Karpas-422 (cell line): ENCODE data around the gene EVI5. TPM values are rescaled to one million over a fixed set of nuclear protein-coding genes. Genes with fewer than 3 reads are reported as not detected.
A peak's percentile ranks its signal among the peaks of the same experiment; 100 is the strongest.
"Not testable (repeated sequence)": the region's sequence is repeated elsewhere in the genome, so short reads cannot be mapped to it uniquely, and the experiment has no call there.

Experiments used
- DNase-seq: peaks from one replicate; pipeline ENCODE4 v3.0.0-alpha.2; 2015
- H2AFZ ChIP-seq: fragments of 200-600 bp; sonication (generic); 2 replicates; pipeline ENCODE4 v1.6.1; 2014; ENCODE audit warnings: antibody characterized with exemption, low read length, mixed read lengths
- H3K27ac ChIP-seq: fragments of 200-600 bp; sonication (generic); 2 replicates; pipeline ENCODE4 v1.5.1; 2014; ENCODE audit warnings: mild to moderate bottlenecking, low read length, moderate library complexity
- H3K27me3 ChIP-seq: fragments of 200-600 bp; sonication (generic); 2 replicates; pipeline ENCODE4 v1.6.1; 2014; ENCODE audit warnings: low read length, mixed read lengths
- H3K36me3 ChIP-seq: fragments of 200-600 bp; sonication (generic); 2 replicates; pipeline ENCODE4 v1.6.1; 2014; ENCODE audit warnings: low read length, mixed read lengths; ENCODE audit not compliant: insufficient read depth
- H3K4me1 ChIP-seq: fragments of 200-600 bp; sonication (generic); 2 replicates; pipeline ENCODE4 v1.6.1; 2014; ENCODE audit warnings: mild to moderate bottlenecking, low read length, mixed read lengths
- H3K4me2 ChIP-seq: fragments of 200-600 bp; sonication (generic); 2 replicates; pipeline ENCODE4 v1.6.1; 2014; ENCODE audit warnings: low read length, low read depth, mild to moderate bottlenecking; ENCODE audit not compliant: poor library complexity, severe bottlenecking
- H3K4me3 ChIP-seq: fragments of 200-600 bp; sonication (generic); 2 replicates; pipeline ENCODE4 v1.5.1; 2014; ENCODE audit warnings: mild to moderate bottlenecking, antibody characterized with exemption, low read length, mixed read lengths
- H3K79me2 ChIP-seq: fragments of 200-600 bp; sonication (generic); 2 replicates; pipeline ENCODE4 v1.6.1; 2014; ENCODE audit warnings: mild to moderate bottlenecking, low read length, mixed read lengths
- H3K9ac ChIP-seq: fragments of 200-600 bp; sonication (generic); 2 replicates; pipeline ENCODE4 v1.6.0; 2014; ENCODE audit warnings: low read length
- H3K9me2 ChIP-seq: fragments of 200-600 bp; sonication (generic), shearing (Covaris generic); replicated peaks from 2 replicates; pipeline ENCODE4 v1.6.0; 2014; ENCODE audit warnings: mild to moderate bottlenecking, low read length, moderate library complexity; ENCODE audit not compliant: insufficient read depth
- H3K9me3 ChIP-seq: fragments of 300-700, 200-600 bp; sonication (generic); 2 replicates; pipeline ENCODE4 v1.6.1; 2014; ENCODE audit warnings: low read length, mixed read lengths
- H4K20me1 ChIP-seq: fragments of 200-600 bp; sonication (generic); 2 replicates; pipeline ENCODE4 v1.6.1; 2014; ENCODE audit warnings: mild to moderate bottlenecking, antibody characterized with exemption, low read length, low read depth; ENCODE audit not compliant: insufficient read depth
- total RNA-seq: library from RNA; depleted of rRNA; stranded (reverse); fragments of >200 nt; shearing (Covaris generic); gene quantifications from 2 replicates; pipeline ENCODE4 v1.2.3, GENCODE V29; 2014; ENCODE audit warnings: low replicate concordance

The EVI5 gene
- total RNA-seq, 1 experiment from 2014 or later, result 11.4 TPM

DNA sequence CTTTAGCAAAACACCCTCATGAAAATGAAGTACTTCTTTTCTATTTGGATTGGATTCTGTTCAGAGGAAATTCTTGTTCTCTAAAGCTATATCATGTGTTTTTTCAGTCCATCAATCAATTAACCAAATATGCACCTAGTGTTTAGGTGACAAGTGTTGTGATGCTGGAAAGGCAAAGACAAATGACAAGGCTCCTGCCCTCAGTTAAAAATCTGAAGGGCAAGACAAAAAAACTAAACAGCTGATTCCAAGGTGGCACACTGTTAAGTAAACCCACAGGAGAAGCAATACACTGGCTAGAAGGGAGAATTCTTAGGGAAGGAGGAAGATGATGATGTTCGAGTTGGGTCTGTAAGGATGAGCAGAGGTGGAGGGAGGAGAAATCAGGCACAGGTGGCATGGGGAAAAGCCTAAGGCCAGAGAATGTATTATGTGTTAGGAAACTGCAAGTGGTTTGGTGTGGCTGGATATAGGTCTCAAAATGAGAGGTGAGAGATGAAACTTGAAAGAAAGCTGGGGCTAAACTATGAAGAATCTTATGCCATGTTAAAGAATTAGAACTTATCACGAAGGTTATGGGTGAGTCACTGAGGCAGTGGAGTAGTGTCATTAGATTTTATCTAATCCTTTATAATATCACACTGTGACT is 246.4 kb downstream of the EVI5 start:
- H3K9ac ChIP-seq, result no peak overlapping the region
- H3K27me3 ChIP-seq, result no peaks in the 10 kb centered on the region
- H3K36me3 ChIP-seq, result no peaks in the 10 kb centered on the region
- no peaks in the 10 kb centered on the region for H3K9me3 ChIP-seq
- H3K9me2 ChIP-seq, result no peaks in the 10 kb centered on the region
- H3K4me3 ChIP-seq, result no peak overlapping the region
- H3K4me2 ChIP-seq, result peak overlapping the region; percentile 13
- DNase-seq, result no peak
- no peaks in the 10 kb centered on the region for H4K20me1 ChIP-seq
- H3K79me2 ChIP-seq, result no peaks in the 10 kb centered on the region
- H3K27ac ChIP-seq, result no peak overlapping the region
- no peak overlapping the region for H2AFZ ChIP-seq
- peaks cover 11% of the 10 kb centered on the region for H3K4me1 ChIP-seq

DNA sequence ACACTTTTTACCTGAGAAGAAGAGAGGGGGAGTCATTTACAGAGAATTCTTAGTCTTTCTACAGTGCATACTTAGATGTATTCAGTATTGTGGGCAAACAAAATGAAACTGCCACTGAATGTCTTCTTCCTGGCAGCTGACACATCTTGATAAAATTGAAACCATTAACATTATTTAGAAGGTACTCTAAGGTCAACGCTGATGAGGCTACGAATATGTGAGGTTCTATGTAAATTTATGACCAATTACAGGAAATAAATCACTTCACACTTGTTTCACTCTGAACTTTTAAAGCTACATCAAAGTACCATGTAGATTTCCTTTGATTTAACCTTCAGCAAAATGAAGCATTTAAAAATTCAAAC is 246.9 kb downstream of the EVI5 start:
- Histone ChIP-seq H3K9ac (no peak overlapping the region), H3K27ac (no peak overlapping the region), H3K27me3 (no peaks in the 10 kb centered on the region), H3K9me2 (no peaks in the 10 kb centered on the region), H3K4me3 (no peak overlapping the region), H3K36me3 (no peaks in the 10 kb centered on the region), H3K4me1 (peaks cover 11% of the 10 kb centered on the region), H3K9me3 (no peaks in the 10 kb centered on the region), H4K20me1 (no peaks in the 10 kb centered on the region), H3K79me2 (no peaks in the 10 kb centered on the region), H2AFZ (no peak overlapping the region), H3K4me2 (peak overlapping the region; percentile 13)
- DNase-seq, result no peak

GRCh38 chr1:92536980-92537884 is 247.7 kb downstream of the EVI5 start:
- Histone ChIP-seq H2AFZ (no peak overlapping the region), H3K27ac (no peak overlapping the region)
- DNase-seq, result no peak

DNA sequence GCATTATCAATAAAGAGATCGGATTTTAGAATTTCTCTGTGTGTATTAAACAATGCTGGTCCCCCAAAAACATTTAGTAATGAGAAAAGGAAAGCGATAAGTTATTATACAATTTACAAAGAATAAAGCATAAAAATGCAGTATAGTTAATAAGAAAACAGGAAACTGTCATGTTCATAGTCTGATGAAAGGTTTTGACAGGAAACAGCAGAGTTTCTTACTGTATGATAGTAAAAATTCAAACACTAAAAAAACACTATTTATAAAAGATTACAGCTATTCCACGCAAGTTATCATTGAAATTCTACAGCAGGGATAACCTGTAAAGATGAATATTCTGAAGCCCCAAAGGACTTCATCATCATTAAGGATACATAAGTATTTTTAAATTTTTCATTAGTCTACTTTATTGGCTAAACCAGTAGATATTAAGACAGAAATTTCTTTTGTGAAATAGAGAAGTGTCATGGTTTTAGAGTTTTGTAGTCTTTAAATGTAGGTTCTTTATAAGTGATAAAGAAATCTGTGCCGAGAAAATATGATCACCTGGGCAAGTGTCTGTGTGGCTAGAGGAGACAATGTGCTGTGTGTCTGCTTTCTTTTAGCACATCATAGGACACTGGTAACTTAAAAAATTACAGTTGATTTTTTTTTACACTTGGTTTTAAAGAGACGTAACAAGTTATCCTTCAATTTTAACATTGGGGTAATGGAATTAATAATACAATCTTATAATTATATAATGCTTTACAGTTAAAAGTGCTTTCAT is 248.5 kb downstream of the EVI5 start:
- H3K27me3 ChIP-seq, result no peaks in the 10 kb centered on the region
- no peak overlapping the region for H3K4me3 ChIP-seq
- no peaks in the 10 kb centered on the region for H3K9me3 ChIP-seq
- no peak for DNase-seq
- no peak overlapping the region for H3K27ac ChIP-seq
- peaks cover 11% of the 10 kb centered on the region for H3K4me1 ChIP-seq
- H3K9ac ChIP-seq, result no peak overlapping the region
- H3K36me3 ChIP-seq, result no peaks in the 10 kb centered on the region
- H2AFZ ChIP-seq, result no peak overlapping the region
- no peaks in the 10 kb centered on the region for H3K9me2 ChIP-seq
- H3K4me2 ChIP-seq, result no peak overlapping the region
- H4K20me1 ChIP-seq, result no peaks in the 10 kb centered on the region
- H3K79me2 ChIP-seq, result no peaks in the 10 kb centered on the region

More at GRCh38 chr1:92536980-92537884, 247.7 kb downstream of the EVI5 start:
- Histone ChIP-seq H3K4me2 (peak overlapping the region; percentile 13), H3K4me1 (peaks cover 11% of the 10 kb centered on the region), H3K9me3 (no peaks in the 10 kb centered on the region), H3K79me2 (no peaks in the 10 kb centered on the region), H3K4me3 (no peak overlapping the region), H3K36me3 (no peaks in the 10 kb centered on the region), H3K27me3 (no peaks in the 10 kb centered on the region), H4K20me1 (no peaks in the 10 kb centered on the region), H3K9me2 (no peaks in the 10 kb centered on the region), H3K9ac (no peak overlapping the region)

DNA sequence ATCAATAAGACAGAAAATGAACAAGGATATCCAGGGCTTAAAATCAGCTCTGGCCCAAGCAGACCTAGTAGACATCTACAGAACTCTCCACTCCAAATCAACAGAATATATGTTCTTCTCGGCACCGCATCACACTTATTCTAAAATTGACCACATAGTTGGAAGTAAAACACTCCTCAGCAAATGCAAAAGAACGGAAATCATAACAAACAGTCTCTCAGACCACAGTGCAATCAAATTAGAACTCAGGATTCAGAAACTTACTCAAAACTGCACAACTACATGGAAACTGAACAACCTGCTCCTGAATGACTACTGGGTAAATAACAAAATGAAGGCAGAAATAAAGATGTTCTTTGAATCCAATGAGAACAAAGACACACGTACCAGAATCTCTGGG is 252.5 kb downstream of the EVI5 start:
- H3K4me2 ChIP-seq, H3K36me3 ChIP-seq, H3K9ac ChIP-seq, H4K20me1 ChIP-seq, H3K4me1 ChIP-seq, H2AFZ ChIP-seq, H3K79me2 ChIP-seq, DNase-seq, H3K9me3 ChIP-seq, H3K9me2 ChIP-seq, H3K27ac ChIP-seq, H3K27me3 ChIP-seq, H3K4me3 ChIP-seq: not testable (repeated sequence)

- H3K79me2 ChIP-seq, H3K4me3 ChIP-seq, H4K20me1 ChIP-seq, H3K4me1 ChIP-seq, H2AFZ ChIP-seq, H3K9me3 ChIP-seq, H3K27ac ChIP-seq, H3K9ac ChIP-seq, DNase-seq, H3K4me2 ChIP-seq, H3K9me2 ChIP-seq, H3K27me3 ChIP-seq, H3K36me3 ChIP-seq: not testable (repeated sequence)
These were observed 253.0 kb downstream of the EVI5 start for GRCh38 chr1:92531939-92532338.

DNA sequence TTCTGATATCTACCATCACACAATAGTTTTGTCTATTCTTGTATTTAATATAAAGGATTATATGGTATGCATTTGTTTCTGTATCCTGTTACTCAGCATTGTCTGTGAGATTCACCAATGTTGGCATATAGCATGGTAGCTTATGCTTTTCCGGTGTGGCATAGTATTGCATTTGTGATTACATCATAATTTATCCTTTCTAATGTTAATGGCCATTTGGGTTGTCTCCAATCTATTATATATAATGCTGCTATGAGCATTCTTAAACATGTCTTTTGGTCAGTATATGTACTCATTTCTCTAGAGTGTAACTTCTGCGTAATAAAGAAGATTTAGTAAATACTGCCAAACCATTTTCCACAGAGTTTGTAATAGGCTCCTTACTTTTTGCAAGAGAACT is 257.2 kb downstream of the EVI5 start:
- H3K4me3 ChIP-seq, result no peak overlapping the region
- no peak overlapping the region for H2AFZ ChIP-seq
- no peaks in the 10 kb centered on the region for H3K9me2 ChIP-seq
- no peaks in the 10 kb centered on the region for H3K27me3 ChIP-seq
- H3K9ac ChIP-seq, result no peak overlapping the region
- H3K4me2 ChIP-seq, result no peak overlapping the region
- H3K9me3 ChIP-seq, result no peaks in the 10 kb centered on the region
- H4K20me1 ChIP-seq, result no peaks in the 10 kb centered on the region
- no peaks in the 10 kb centered on the region for H3K36me3 ChIP-seq
- H3K27ac ChIP-seq, result no peak overlapping the region
- no peaks in the 10 kb centered on the region for H3K79me2 ChIP-seq
- H3K4me1 ChIP-seq, result no peaks in the 10 kb centered on the region
- no peak for DNase-seq

- not testable (repeated sequence) for DNase-seq, H3K79me2 ChIP-seq, H3K9ac ChIP-seq, H3K4me2 ChIP-seq, H3K27ac ChIP-seq, H4K20me1 ChIP-seq, H3K36me3 ChIP-seq, H3K9me2 ChIP-seq, H3K27me3 ChIP-seq, H3K4me1 ChIP-seq, H3K4me3 ChIP-seq, H2AFZ ChIP-seq, H3K9me3 ChIP-seq
These were observed 259.8 kb downstream of the EVI5 start for GRCh38 chr1:92524944-92525590.
